ENCODE results near the gene PLEKHD1. TPM values are rescaled to one million over a fixed set of nuclear protein-coding genes. Genes with fewer than 3 reads are reported as not detected.
A peak's percentile ranks its signal among the peaks of the same experiment; 100 is the strongest.

Gene PLEKHD1
- total RNA-seq, 4 donors from 2014 or later: 0.04 to 0.10 TPM; not detected in 2

DNA sequence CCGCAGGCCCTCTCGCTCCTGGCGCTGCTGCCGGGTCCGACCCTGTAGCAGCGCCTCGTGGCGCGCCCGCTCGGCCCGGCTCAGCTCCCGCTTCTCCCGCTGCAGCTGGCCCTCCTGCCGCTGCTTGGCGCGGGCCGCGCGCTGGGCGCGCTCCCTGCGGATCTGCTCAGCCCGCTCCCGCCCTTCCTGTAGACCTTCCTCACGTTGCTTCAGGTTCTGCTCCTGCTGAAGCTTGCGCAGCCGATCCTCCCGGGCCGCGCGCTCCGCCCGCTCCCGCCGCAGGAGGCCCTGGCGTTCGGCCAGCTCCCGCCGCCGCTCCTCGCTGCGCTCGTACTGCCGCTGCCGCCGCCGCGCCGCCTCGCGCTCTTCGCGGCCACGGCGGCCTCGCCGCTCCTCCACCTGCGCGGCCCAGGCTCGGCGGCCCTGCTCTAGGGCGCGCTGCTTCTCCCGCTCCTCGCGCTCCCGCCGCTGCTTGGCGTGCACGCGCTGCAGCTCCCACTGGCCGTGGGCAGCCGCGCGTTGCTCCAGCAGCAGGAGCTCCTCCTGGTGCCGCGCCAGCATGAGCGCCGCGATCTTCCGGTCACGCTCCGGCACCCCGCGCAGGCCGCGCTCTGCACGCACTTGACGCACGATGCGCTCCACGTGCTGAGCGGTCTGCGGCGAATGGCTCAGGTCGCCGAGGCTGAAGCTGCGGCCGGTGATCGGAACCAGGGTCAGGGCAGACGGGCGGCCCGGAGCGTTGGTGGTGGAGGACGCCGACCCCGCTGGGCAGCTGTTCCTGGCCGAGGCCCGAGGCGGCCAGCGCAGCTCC, 87.7 kb downstream of the PLEKHD1 start:
- Histone ChIP-seq H3K4me1 (peaks cover 8 to 31% of the 10 kb centered on the region in 2 donors), H3K27ac (no peak overlapping the region), H3K36me3 (no peaks in the 10 kb centered on the region), H3K27me3 (peaks cover 79 to 88% (median 79%) of the 10 kb centered on the region in 3 donors), H3K9me3 (no peaks in the 10 kb centered on the region), H3K4me3 (peak overlapping the region; percentile 38 to 62 (median 48))
- TF ChIP-seq, protein P1, sequence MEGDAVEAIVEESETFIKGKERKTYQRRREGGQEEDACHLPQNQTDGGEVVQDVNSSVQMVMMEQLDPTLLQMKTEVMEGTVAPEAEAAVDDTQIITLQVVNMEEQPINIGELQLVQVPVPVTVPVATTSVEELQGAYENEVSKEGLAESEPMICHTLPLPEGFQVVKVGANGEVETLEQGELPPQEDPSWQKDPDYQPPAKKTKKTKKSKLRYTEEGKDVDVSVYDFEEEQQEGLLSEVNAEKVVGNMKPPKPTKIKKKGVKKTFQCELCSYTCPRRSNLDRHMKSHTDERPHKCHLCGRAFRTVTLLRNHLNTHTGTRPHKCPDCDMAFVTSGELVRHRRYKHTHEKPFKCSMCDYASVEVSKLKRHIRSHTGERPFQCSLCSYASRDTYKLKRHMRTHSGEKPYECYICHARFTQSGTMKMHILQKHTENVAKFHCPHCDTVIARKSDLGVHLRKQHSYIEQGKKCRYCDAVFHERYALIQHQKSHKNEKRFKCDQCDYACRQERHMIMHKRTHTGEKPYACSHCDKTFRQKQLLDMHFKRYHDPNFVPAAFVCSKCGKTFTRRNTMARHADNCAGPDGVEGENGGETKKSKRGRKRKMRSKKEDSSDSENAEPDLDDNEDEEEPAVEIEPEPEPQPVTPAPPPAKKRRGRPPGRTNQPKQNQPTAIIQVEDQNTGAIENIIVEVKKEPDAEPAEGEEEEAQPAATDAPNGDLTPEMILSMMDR (IDR thresholded peaks at IDR 0.05 in 4 of 5, conservative IDR thresholded peaks at IDR 0.05 in 1 of 5): no peak
- TF ChIP-seq POLR2A (IDR thresholded peaks at IDR 0.05): no peak
- in situ Hi-C loops (cut with MboI; ENCODE audit: low sequenced_read_pairs in 4 of 4) (no loop called here), intact Hi-C loops (cut with DNase I; ENCODE audit: low total_unique reads) (no loop called here)
- ATAC-seq: peak; percentile 22 to 40
- DNase-seq: no peak

- Histone ChIP-seq H3K4me3 (peak overlapping the region; percentile 38 to 62 (median 48)), H3K4me1 (peaks cover 8 to 31% of the 10 kb centered on the region in 2 donors), H3K27ac (no peak overlapping the region), H3K9me3 (no peaks in the 10 kb centered on the region), H3K36me3 (no peaks in the 10 kb centered on the region), H3K27me3 (peaks cover 74 to 83% (median 78%) of the 10 kb centered on the region in 3 donors)
- ATAC-seq (no peak), DNase-seq (no peak)
- in situ Hi-C loops (cut with MboI; ENCODE audit: low sequenced_read_pairs in 4 of 4) (no loop called here), intact Hi-C loops (cut with DNase I; ENCODE audit: low total_unique reads) (no loop called here)
- no peak for TF ChIP-seq POLR2A (IDR thresholded peaks at IDR 0.05)
- TF ChIP-seq, protein P1 (IDR thresholded peaks at IDR 0.05 in 4 of 5, conservative IDR thresholded peaks at IDR 0.05 in 1 of 5): no peak
Measured at GRCh38 chr14:69572841-69573135, 88.3 kb downstream of the PLEKHD1 start.

DNA sequence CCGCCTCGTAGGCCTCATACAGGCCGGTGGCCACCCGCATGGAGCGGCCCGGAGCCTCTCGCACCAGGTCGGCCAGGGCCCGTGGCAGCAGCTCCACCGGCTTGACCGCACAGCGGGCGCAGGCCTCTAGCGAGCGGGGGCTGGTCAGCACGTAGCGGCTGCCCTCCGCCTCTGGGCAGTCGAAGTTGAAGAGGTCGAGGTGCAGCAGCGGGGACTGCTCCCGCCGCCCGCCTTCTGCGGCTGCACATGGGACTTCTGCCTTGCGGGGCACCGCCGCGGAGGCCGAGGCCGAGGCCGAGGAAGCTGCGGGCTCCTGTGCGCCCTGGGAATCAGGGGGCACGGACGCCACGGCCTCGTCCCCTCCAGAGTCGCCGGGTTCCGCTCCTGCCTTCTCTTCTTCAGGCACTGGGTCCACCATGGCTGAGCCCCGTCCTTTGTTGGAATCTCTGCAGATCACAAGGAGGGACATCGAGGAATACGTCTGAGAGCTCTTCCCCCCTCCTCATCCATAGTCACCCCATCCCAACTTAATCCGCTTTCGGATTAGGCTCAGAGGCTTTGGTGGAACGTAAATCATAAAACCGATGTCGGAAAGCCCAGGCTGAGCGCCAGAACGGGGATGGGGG, 88.8 kb downstream of the PLEKHD1 start:
- no peak for ATAC-seq
- DNase-seq: no peak
- peak overlapping the region in 3 of 4 donors; percentile 21 to 29 (median 28) for H3K4me3 ChIP-seq
- H3K9me3 ChIP-seq: no peaks in the 10 kb centered on the region
- TF ChIP-seq, protein P1 (IDR thresholded peaks at IDR 0.05 in 4 of 5, conservative IDR thresholded peaks at IDR 0.05 in 1 of 5): no peak
- no peak for TF ChIP-seq POLR2A (IDR thresholded peaks at IDR 0.05)
- peaks cover 8 to 31% of the 10 kb centered on the region in 2 donors for H3K4me1 ChIP-seq
- in situ Hi-C loops (cut with MboI; ENCODE audit: low sequenced_read_pairs in 4 of 4) (no loop called here), intact Hi-C loops (cut with DNase I; ENCODE audit: low total_unique reads) (no loop called here)
- H3K27ac ChIP-seq: no peak overlapping the region
- peaks cover 68 to 77% (median 76%) of the 10 kb centered on the region in 3 donors for H3K27me3 ChIP-seq
- no peaks in the 10 kb centered on the region for H3K36me3 ChIP-seq

DNA sequence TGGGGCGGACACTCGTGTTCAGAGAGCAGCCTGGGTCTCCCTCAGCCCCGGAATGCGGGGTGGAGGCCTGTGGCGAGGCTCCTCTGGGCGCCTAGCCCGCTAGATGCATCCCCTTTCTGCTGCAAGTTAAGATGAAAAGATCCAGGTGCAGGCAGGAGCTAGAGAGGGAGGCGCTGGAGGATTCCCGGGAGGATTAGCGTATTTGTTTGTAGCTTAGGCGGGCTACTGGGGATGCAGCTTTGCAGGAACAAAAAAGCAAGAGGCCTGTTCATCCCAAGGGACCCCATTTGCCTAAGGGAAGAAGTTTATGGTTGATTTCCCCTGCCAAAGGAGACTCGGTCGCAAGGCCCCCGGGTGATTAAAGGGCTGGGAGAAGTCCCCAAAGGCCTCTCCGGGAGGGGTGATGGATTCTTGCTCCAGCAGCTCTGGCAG, 89.3 kb downstream of the PLEKHD1 start:
- DNase-seq (no peak), ATAC-seq (no peak)
- Histone ChIP-seq H3K4me1 (peaks cover 8 to 31% of the 10 kb centered on the region in 2 donors), H3K9me3 (no peaks in the 10 kb centered on the region), H3K27me3 (peaks cover 63 to 76% (median 71%) of the 10 kb centered on the region in 3 donors), H3K36me3 (no peaks in the 10 kb centered on the region), H3K4me3 (peak overlapping the region in 3 of 4 donors; percentile 28 to 37 (median 29)), H3K27ac (no peak overlapping the region)
- in situ Hi-C loops (cut with MboI; ENCODE audit: low sequenced_read_pairs in 4 of 4) (no loop called here), intact Hi-C loops (cut with DNase I; ENCODE audit: low total_unique reads) (no loop called here)
- TF ChIP-seq POLR2A (IDR thresholded peaks at IDR 0.05): no peak
- TF ChIP-seq, protein P1 (IDR thresholded peaks at IDR 0.05 in 4 of 5, conservative IDR thresholded peaks at IDR 0.05 in 1 of 5): no peak

Measured in gastrocnemius medialis (tissue), 4 donors.